DOHH2 (cell line): ENCODE results near the gene CACNG5.

ENCODE experiments used
- CTCF ChIP-seq: fragments of 200-600 bp; sonication (generic); IDR thresholded peaks from one replicate; pipeline ENCODE4 v1.5.1; 2014; ENCODE audit warnings: antibody characterized with exemption, mild to moderate bottlenecking, low read depth, low read length; ENCODE audit not compliant: poor library complexity, severe bottlenecking
- EZH2phosphoT487 ChIP-seq: fragments of 200-600 bp; sonication (generic); IDR thresholded peaks from 2 replicates; pipeline ENCODE4 v1.6.1; 2017; ENCODE audit warnings: borderline replicate concordance, mild to moderate bottlenecking, antibody characterized with exemption, low read length, moderate library complexity, mixed read lengths

- no peak for TF ChIP-seq CTCF
- no peak for TF ChIP-seq EZH2phosphoT487
These were observed 12.9 kb upstream of the CACNG5 start for GRCh38 chr17:66822009-66822408.
